ENCODE data around the gene ZNF790. TPM values are rescaled to one million over a fixed set of nuclear protein-coding genes. Genes with fewer than 3 reads are reported as not detected.

ZNF790 gene
- total RNA-seq, 1 experiment from 2014 or later = 6.3 TPM

GRCh38 chr19:36772311-36773222 lies 65.6 kb downstream of the ZNF790 start, which contains the start of gene ZNF850:
ZNF850 (minus strand) TSS chr19:36772807; CDS start chr19:36762606, 10,201 bp downstream.
- DNase-seq (ENCODE audit: low read depth) = peak; percentile 92

- peak; percentile 82 for DNase-seq (ENCODE audit: low read depth)
These were observed 66.6 kb downstream of the ZNF790 start for GRCh38 chr19:36771261-36772231.

Other genes with a start within 250 kb of the ZNF790 start
- 4.0 and 5.4 TPM in 2 replicates for gene ZNF382, start 233.1 kb downstream of the ZNF790 start, total RNA-seq (2014; rRNA removed)
- 13.2 and 14.0 TPM in 2 replicates for gene ZNF461, start 171.6 kb downstream of the ZNF790 start, total RNA-seq (2014; rRNA removed)
- gene ZNF567, start 150.8 kb downstream of the ZNF790 start, total RNA-seq (2014; rRNA removed) = 5.1 TPM in 2 replicates
- 6.9 and 10.3 TPM in 2 replicates for gene ZNF850, start 65.6 kb downstream of the ZNF790 start, total RNA-seq (2014; rRNA removed)
- gene ZNF345, start 12.5 kb upstream of the ZNF790 start, total RNA-seq (2014; rRNA removed) = 1.5 and 2.6 TPM in 2 replicates
- gene ZNF829, start 77.9 kb upstream of the ZNF790 start, total RNA-seq (2014; rRNA removed) = 5.5 and 6.2 TPM in 2 replicates
- 10.8 and 11.3 TPM in 2 replicates for gene ZNF568, start 77.9 kb upstream of the ZNF790 start, total RNA-seq (2014; rRNA removed)
- 7.0 and 9.1 TPM in 2 replicates for gene ZNF420, start 240.0 kb upstream of the ZNF790 start, total RNA-seq (2014; rRNA removed)